Ishikawa (cell line): Measurements from ENCODE around the gene TPST2.

Experiments
- CEBPB ChIP-seq: IDR thresholded peaks from 2 replicates; pipeline ENCODE4 v1.6.1; 2012
- CREB1 ChIP-seq: IDR thresholded peaks from 2 replicates; pipeline ENCODE4 v1.6.1; 2012; ENCODE audit warnings: low read depth
- EGR1 ChIP-seq: IDR thresholded peaks from 2 replicates; pipeline ENCODE4 v1.6.1; 2012
- EP300 ChIP-seq: IDR thresholded peaks from 2 replicates; pipeline ENCODE4 v1.6.1; 2012; ENCODE audit warnings: borderline replicate concordance
- FOXM1 ChIP-seq: IDR thresholded peaks from 2 replicates; pipeline ENCODE4 v1.6.1; 2012; ENCODE audit warnings: low read depth, borderline replicate concordance
- MAX ChIP-seq: IDR thresholded peaks from 2 replicates; pipeline ENCODE4 v1.6.1; 2012
- NFIC ChIP-seq: IDR thresholded peaks from 2 replicates; pipeline ENCODE4 v1.6.1; 2012
- RAD21 ChIP-seq: IDR thresholded peaks from 2 replicates; pipeline ENCODE4 v1.6.1; 2012; ENCODE audit warnings: low read depth
- TAF1 ChIP-seq: IDR thresholded peaks from 2 replicates; pipeline ENCODE4 v1.6.1; 2012; ENCODE audit warnings: low read depth, mild to moderate bottlenecking
- TCF12 ChIP-seq: IDR thresholded peaks from 2 replicates; pipeline ENCODE4 v1.6.1; 2012; ENCODE audit warnings: low read depth
- TF ChIP-seq, protein P1 (sequence below): IDR thresholded peaks from 2 replicates; pipeline ENCODE4 v1.6.1; 2012; ENCODE audit warnings: low read depth, mild to moderate bottlenecking
- TF ChIP-seq, protein P2 (sequence below): IDR thresholded peaks from 2 replicates; pipeline ENCODE4 v1.6.1; 2012

DNA sequence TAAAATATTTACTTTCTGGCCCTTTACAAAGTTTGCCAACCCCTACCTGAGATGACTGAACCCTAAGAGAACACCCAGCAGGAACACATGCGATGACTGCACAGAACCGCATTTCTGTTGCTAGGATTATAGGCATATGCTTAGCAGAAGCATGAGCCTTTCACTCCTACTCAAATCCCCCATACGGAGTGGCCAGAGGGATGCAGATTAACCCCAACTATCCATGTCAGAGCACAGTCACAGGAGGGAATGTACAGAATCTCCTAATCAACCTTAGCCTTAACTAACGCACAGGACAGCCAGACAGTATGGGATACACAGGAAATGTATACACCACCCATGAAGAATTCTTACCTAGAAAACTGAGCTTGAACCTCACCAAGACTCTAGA lies 112.6 kb downstream of the TPST2 start:
- TF ChIP-seq TAF1 (no peak), RAD21 (no peak), EP300 (no peak), EGR1 (no peak), FOXM1 (no peak), CREB1 (no peak), MAX (no peak), TCF12 (no peak), NFIC (no peak), CEBPB (no peak)
- TF ChIP-seq, protein P1, sequence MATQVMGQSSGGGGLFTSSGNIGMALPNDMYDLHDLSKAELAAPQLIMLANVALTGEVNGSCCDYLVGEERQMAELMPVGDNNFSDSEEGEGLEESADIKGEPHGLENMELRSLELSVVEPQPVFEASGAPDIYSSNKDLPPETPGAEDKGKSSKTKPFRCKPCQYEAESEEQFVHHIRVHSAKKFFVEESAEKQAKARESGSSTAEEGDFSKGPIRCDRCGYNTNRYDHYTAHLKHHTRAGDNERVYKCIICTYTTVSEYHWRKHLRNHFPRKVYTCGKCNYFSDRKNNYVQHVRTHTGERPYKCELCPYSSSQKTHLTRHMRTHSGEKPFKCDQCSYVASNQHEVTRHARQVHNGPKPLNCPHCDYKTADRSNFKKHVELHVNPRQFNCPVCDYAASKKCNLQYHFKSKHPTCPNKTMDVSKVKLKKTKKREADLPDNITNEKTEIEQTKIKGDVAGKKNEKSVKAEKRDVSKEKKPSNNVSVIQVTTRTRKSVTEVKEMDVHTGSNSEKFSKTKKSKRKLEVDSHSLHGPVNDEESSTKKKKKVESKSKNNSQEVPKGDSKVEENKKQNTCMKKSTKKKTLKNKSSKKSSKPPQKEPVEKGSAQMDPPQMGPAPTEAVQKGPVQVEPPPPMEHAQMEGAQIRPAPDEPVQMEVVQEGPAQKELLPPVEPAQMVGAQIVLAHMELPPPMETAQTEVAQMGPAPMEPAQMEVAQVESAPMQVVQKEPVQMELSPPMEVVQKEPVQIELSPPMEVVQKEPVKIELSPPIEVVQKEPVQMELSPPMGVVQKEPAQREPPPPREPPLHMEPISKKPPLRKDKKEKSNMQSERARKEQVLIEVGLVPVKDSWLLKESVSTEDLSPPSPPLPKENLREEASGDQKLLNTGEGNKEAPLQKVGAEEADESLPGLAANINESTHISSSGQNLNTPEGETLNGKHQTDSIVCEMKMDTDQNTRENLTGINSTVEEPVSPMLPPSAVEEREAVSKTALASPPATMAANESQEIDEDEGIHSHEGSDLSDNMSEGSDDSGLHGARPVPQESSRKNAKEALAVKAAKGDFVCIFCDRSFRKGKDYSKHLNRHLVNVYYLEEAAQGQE, result no peak
- TF ChIP-seq, protein P2, sequence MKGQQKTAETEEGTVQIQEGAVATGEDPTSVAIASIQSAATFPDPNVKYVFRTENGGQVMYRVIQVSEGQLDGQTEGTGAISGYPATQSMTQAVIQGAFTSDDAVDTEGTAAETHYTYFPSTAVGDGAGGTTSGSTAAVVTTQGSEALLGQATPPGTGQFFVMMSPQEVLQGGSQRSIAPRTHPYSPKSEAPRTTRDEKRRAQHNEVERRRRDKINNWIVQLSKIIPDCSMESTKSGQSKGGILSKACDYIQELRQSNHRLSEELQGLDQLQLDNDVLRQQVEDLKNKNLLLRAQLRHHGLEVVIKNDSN, result no peak
